GM19397 (cell line): ENCODE data around the gene CYP4Z1.
"Not testable (repeated sequence)": the region's sequence is repeated elsewhere in the genome, so short reads cannot be mapped to it uniquely, and the experiment has no call there.

Source experiments
- ATAC-seq: cut with Tn5 transposase; IDR thresholded peaks from one replicate; pipeline ENCODE4 v1.9.1; 2021; ENCODE audit warnings: mild to moderate bottlenecking, moderate library complexity; ENCODE audit not compliant: unreplicated experiment

CYP4Z1 gene

GRCh38 chr1:47067097-47067594 is at the start of gene CYP4Z1:
CYP4Z1 (plus strand) TSS chr1:47067231; CDS start chr1:47067491, 260 bp downstream.
- ATAC-seq: no peak

- no peak for ATAC-seq
Observed at GRCh38 chr1:47021070-47021469, 46.0 kb upstream of the CYP4Z1 start.

GRCh38 chr1:47023268-47024140 is 43.5 kb upstream of the CYP4Z1 start, which contains the start of gene CYP4X1:
CYP4X1 (plus strand) TSS chr1:47023669; CDS start chr1:47023818, 149 bp downstream.
- no peak for ATAC-seq

- no peak for ATAC-seq
Observed at GRCh38 chr1:47024141-47024801, 42.8 kb upstream of the CYP4Z1 start.

- ATAC-seq: no peak
Observed at GRCh38 chr1:47030170-47030805, 36.7 kb upstream of the CYP4Z1 start.

- ATAC-seq: no peak
Observed at GRCh38 chr1:47031059-47031458, 36.0 kb upstream of the CYP4Z1 start.

- ATAC-seq: no peak
Observed at GRCh38 chr1:47031585-47031984, 35.4 kb upstream of the CYP4Z1 start.

GRCh38 chr1:47036764-47037163 is 30.3 kb upstream of the CYP4Z1 start:
- ATAC-seq: no peak

GRCh38 chr1:47059376-47059775 is 7.7 kb upstream of the CYP4Z1 start:
- no peak for ATAC-seq

- not testable (repeated sequence) for ATAC-seq
Observed at GRCh38 chr1:47069080-47069479, 2.0 kb downstream of the CYP4Z1 start.

- not testable (repeated sequence) for ATAC-seq
Observed at GRCh38 chr1:47069509-47069908, 2.5 kb downstream of the CYP4Z1 start.

GRCh38 chr1:47089356-47089755 is 22.3 kb downstream of the CYP4Z1 start:
- ATAC-seq: not testable (repeated sequence)

GRCh38 chr1:47091476-47091875 is 24.4 kb downstream of the CYP4Z1 start:
- ATAC-seq: not testable (repeated sequence)

- no peak for ATAC-seq
Observed at GRCh38 chr1:47104816-47105215, 37.8 kb downstream of the CYP4Z1 start.

- no peak for ATAC-seq
Observed at GRCh38 chr1:47106792-47107191, 39.8 kb downstream of the CYP4Z1 start.

GRCh38 chr1:47107851-47108574 is 41.0 kb downstream of the CYP4Z1 start:
- not testable (repeated sequence) for ATAC-seq

GRCh38 chr1:47109482-47109881 is 42.5 kb downstream of the CYP4Z1 start:
- ATAC-seq: not testable (repeated sequence)

- ATAC-seq: no peak
Observed at GRCh38 chr1:47113178-47113577, 46.1 kb downstream of the CYP4Z1 start.

GRCh38 chr1:47121039-47121438 is 54.0 kb downstream of the CYP4Z1 start:
- not testable (repeated sequence) for ATAC-seq

GRCh38 chr1:47124834-47125233 is 57.8 kb downstream of the CYP4Z1 start:
- ATAC-seq: not testable (repeated sequence)

GRCh38 chr1:47126997-47127396 is 60.0 kb downstream of the CYP4Z1 start:
- ATAC-seq: not testable (repeated sequence)
